ENCODE results near the gene FALEC. TPM values are rescaled to one million over a fixed set of nuclear protein-coding genes. Genes with fewer than 3 reads are reported as not detected.

The FALEC gene
- total and polyA plus RNA-seq, 2 of the 8 experiments (the other 6 are each of a cell fraction or from before 2014, with no cell fraction given) = not detected

GRCh38 chr1:150498342-150498741, 17.2 kb upstream of the FALEC start:
- Histone ChIP-seq H3K79me2 (ENCODE audit: control insufficient read depth in 1 of 2, insufficient read depth in 2 of 2, low read length in 2 of 2) (no peaks in the 10 kb centered on the region), H4K8ac (ENCODE audit: extremely low read depth, insufficient read depth, low read length) (no peak overlapping the region), H3K18ac (ENCODE audit: extremely low read depth, low read length) (no peak overlapping the region), H3K4me3 (ENCODE audit: extremely low read depth in 1 of 4, insufficient read depth in 2 of 4, low read depth in 3 of 4, low read length in 4 of 4) (no peak overlapping the region), H3K27me3 (replicated peaks in 1 of 4; ENCODE audit: control insufficient read depth in 3 of 4, extremely low read depth in 1 of 4, insufficient read depth in 3 of 4, low read length in 3 of 4) (no peaks in the 10 kb centered on the region), H3K23ac (ENCODE audit: insufficient read length) (no peak overlapping the region), H2BK120ac (replicated peaks; ENCODE audit: low read depth, low read length) (no peak overlapping the region), H4K5ac (ENCODE audit: insufficient read length, low read depth, low read length) (no peak overlapping the region), H3K27ac (ENCODE audit: low read depth, low read length) (no peak overlapping the region), H2BK15ac (ENCODE audit: low read length) (no peak overlapping the region), H3K23me2 (ENCODE audit: low read depth, low read length) (no peaks in the 10 kb centered on the region), H4K91ac (replicated peaks; ENCODE audit: insufficient read length, low read length) (no peak overlapping the region), H2BK12ac (ENCODE audit: low read depth, low read length) (no peak overlapping the region), H3K4me1 (replicated peaks in 1 of 4; ENCODE audit: control insufficient read depth in 3 of 4, insufficient read depth in 4 of 4, low read length in 3 of 4) (no peaks in the 10 kb centered on the region), H2BK20ac (ENCODE audit: low read length) (no peak overlapping the region), H3K9me3 (ENCODE audit: insufficient read depth in 2 of 2, low read depth in 1 of 2, low read length in 1 of 2) (no peaks in the 10 kb centered on the region), H2BK5ac (ENCODE audit: low read depth, low read length) (no peak overlapping the region), H2AFZ (ENCODE audit: low read length) (no peak overlapping the region), H3K4ac (replicated peaks; ENCODE audit: insufficient read length, low read depth, low read length) (no peak overlapping the region), H3K79me1 (ENCODE audit: low read depth, low read length) (no peaks in the 10 kb centered on the region), H3K36me3 (ENCODE audit: control insufficient read depth in 2 of 4, insufficient read depth in 4 of 4, low read length in 3 of 4) (peaks cover 5 to 41% (median 29%) of the 10 kb centered on the region in 4 experiments; a peak in 7 of 8 replicates), H3K56ac (replicated peaks; ENCODE audit: insufficient read length, low read depth, low read length) (no peak overlapping the region), H3K9ac (replicated peaks in 1 of 4; ENCODE audit: extremely low read depth in 1 of 4, low read depth in 3 of 4, low read length in 3 of 4) (no peak overlapping the region), H2AK5ac (ENCODE audit: low read depth, low read length) (no peak overlapping the region), H3K4me2 (ENCODE audit: insufficient read depth in 1 of 2, low read depth in 2 of 2, low read length in 2 of 2) (no peak overlapping the region), H3K14ac (ENCODE audit: insufficient read length) (no peak overlapping the region), H4K20me1 (replicated peaks in 1 of 2; ENCODE audit: control insufficient read depth in 1 of 2, insufficient read depth in 2 of 2, low read length in 2 of 2) (no peaks in the 10 kb centered on the region)
- ChIA-PET POLR2A (ENCODE audit: partially characterized antibody) (interaction anchor here (0.5 to 3.6 kb wide), 6 partner anchors 8 to 228 kb away, joined by 3 to 16 read pairs (median 4); partner anchors contain the start of genes ECM1 and FALEC), CTCF (ENCODE audit: partially characterized antibody) (interaction anchor here (0.5 to 1.9 kb wide), 5 partner anchors 10 to 360 kb away, joined by 3 to 6 read pairs (median 3); partner anchors contain the start of gene ECM1)
- TF ChIP-seq HDAC2 (IDR thresholded peaks at IDR 0.05; ENCODE audit: borderline replicate concordance in 1 of 2, low read depth in 2 of 2, low read length in 2 of 2) = no peak
- TF ChIP-seq RAD21 (IDR thresholded peaks at IDR 0.05 in 1 of 2, conservative IDR thresholded peaks at IDR 0.05 in 1 of 2; ENCODE audit: low read depth in 2 of 2, low read length in 2 of 2) = no peak
- no peak for TF ChIP-seq KDM5A (IDR thresholded peaks at IDR 0.05; ENCODE audit: low read length)
- TF ChIP-seq CBX8 (IDR thresholded peaks at IDR 0.05; ENCODE audit: borderline replicate concordance, low read depth, low read length) = no peak
- no peak for TF ChIP-seq EP300 (IDR thresholded peaks at IDR 0.05; ENCODE audit: borderline replicate concordance in 1 of 2, low read depth in 2 of 2, low read length in 2 of 2)
- no peak for TF ChIP-seq ASH2L (IDR thresholded peaks at IDR 0.05; ENCODE audit: low read length)
- TF ChIP-seq KDM4A (IDR thresholded peaks at IDR 0.05; ENCODE audit: low read depth, low read length, severe bottlenecking) = no peak
- DNase-seq (ENCODE audit: low read depth in 1 of 2, low spot score in 2 of 2) (no peak), FAIRE-seq (no peak)
- 96% methylated on average over 10 of the region's 10 CpGs; no CpG with 5 or more reads in 1 of the 2 experiments for WGBS, 2 experiments (ENCODE audit: extremely low coverage in 1 of 2, insufficient coverage in 1 of 2, insufficient read length in 1 of 2, insufficient replicate concordance in 2 of 2, low coverage in 1 of 2, low lambda C conversion rate in 2 of 2, missing lambda C conversion rate in 1 of 2)
